GM18858 (cell line): ENCODE measurements around the gene TOMM20.
"Not testable (repeated sequence)": the region's sequence is repeated elsewhere in the genome, so short reads cannot be mapped to it uniquely, and the experiment has no call there.

ENCODE experiments used
- ATAC-seq: cut with Tn5 transposase; IDR thresholded peaks from one replicate; pipeline ENCODE4 v1.9.1; 2021; ENCODE audit not compliant: unreplicated experiment

The TOMM20 gene

GRCh38 chr1:235128456-235129328 lies at the start of gene TOMM20:
TOMM20 (minus strand) TSS chr1:235128837; CDS start chr1:235128715, 122 bp downstream.
- peak; percentile 88 for ATAC-seq

DNA sequence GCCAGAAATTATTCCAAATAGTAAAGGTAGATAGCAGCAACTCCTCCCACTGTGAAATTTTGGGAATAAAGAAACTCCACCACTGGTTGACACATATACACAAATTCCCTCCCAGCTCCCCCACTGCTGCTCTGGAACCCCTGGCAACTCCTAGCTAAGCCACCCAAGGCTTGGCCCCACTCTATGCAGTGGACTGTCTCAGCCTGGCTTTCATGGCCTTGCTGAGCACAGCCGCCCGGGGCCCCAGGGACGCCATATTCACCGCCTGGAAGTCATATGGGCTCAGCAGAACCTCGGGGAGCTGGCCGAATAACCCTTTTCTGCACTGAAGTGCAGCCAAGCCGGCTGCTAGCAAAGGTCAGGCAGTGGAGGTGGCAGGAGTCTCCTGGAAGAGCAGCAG lies 47.8 kb upstream of the TOMM20 start:
- ATAC-seq: no peak

DNA sequence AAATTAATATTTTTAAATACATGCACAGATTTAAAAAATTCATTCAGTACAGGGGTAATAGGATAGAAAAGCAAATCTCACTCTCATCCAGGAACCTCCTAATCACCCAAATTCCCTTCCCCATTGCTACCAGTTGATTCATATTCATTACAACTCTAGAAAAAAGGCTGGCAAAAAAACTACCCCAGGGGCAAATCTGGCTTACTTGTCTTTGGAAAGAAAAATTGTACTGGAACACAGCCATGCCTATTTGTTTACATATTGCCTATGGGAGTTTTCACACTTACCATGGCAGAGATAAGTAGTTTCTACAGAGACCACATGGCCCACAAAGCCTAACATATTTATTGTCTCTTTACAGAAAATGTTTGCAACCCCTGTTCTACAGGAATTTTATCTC lies 41.3 kb upstream of the TOMM20 start:
- no peak for ATAC-seq

GRCh38 chr1:235168375-235168774 lies 39.7 kb upstream of the TOMM20 start:
- ATAC-seq: no peak

- no peak for ATAC-seq
Measured at GRCh38 chr1:235161685-235162327, 33.2 kb upstream of the TOMM20 start.

GRCh38 chr1:235160957-235161684 lies 32.5 kb upstream of the TOMM20 start, which contains the start of gene RBM34:
RBM34 (minus strand) TSS chr1:235161250; CDS start chr1:235161226, 24 bp downstream.
- ATAC-seq: peak; percentile 80

DNA sequence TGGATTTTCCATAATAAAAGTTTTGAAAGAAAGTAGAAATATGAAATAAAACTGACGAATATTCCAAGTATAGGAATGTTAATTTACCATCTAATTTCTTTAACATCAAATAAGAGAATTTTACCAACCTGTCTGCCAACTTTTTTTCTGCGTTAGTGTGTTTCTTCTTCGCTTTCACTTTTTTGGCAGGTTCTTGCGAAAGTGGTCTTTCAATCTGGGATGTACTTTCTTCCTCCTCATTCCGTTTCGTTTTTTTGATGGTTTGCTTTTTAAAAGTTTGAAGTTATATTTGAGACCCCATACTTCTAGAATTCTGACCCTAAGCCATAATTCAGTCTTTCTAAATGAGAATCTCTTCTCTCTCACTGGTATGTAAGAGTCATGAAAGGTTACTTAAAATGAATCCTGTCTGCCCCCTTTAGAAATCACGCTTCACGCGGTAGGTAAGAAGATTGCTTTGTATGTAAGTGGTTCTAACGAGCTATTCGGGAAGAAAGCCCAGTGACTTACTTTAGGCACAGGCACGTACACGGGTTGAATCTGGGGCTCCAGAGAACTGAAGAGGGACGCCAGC lies 31.8 kb upstream of the TOMM20 start:
- peak; percentile 23 for ATAC-seq

DNA sequence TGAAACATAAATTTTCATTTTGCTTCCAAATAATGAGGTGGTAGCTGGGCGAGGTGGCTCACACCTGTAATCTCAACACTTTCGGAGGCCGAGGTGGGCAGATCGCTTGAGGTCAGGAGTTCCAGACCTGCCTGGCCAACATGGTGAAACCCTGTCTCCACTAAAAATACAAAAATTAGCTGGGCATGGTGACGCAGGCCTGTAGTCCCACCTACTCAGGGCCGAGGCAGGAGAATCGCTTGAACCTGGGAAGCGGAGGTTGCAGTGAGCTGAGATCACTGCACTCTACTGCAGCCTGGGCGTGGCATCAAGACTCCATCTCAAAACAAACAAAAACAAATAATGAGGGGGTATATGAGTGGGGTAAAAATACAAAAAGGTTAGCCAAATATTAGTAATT lies 31.3 kb upstream of the TOMM20 start:
- ATAC-seq: not testable (repeated sequence)

DNA sequence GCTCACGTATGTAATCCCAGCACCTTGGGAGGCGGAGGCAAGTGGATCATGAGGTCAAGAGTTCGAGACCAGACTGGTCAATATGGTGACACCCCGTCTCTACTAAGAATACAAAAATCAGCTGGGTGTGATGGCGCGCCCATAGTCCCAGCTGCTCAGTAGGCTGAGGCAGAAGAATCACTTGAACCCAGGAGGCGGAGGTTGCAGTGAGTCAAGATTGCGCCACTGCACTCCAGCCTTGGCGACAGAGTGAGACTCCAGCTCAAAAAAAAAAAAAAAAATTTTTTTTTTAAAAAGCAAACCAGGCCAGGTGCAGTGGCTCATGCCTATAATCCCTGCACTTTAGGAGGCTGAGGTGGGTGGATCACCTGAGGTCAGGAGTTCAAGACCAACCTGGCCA lies 30.6 kb upstream of the TOMM20 start:
- ATAC-seq: not testable (repeated sequence)

DNA sequence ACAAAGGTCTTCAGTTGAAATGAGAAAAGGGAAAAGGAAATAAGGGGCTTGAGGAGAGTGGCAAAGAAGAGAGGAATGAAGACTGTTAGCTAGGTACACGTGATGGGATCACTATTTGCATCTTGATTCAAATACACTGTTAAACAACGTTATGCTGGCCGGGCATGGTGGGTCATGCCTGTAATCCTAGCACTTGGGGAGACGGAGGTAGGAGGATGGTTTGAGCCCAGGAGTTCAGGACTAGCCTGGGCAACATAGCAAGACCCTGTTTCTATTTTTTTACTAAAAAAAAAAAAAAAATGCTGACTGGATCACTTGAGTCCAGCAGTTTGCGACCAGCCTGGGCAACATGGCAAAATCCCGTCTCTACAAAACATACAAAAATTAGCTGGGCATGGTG lies 30.0 kb upstream of the TOMM20 start:
- no peak for ATAC-seq

DNA sequence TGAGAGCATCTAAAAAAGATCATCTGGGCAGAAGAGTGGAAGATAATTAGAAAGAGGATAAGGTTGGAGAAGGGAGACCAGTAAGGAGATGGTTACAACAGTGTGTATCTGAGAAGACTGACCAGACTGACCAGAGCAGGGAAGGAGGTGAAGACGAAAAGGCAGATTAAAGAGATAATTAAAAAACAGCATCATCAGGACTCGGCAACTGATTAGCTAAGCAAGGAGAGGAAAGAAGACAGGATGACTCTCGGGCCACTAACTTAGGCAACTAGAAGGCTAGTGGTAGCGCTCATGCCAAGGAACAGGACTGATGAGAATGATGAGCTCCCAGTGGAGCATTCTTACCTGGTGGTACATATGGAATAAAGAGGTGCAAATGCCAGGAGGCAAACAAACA lies 28.5 kb upstream of the TOMM20 start:
- no peak for ATAC-seq

- ATAC-seq: no peak
Measured at GRCh38 chr1:235156740-235157139, 28.1 kb upstream of the TOMM20 start.

DNA sequence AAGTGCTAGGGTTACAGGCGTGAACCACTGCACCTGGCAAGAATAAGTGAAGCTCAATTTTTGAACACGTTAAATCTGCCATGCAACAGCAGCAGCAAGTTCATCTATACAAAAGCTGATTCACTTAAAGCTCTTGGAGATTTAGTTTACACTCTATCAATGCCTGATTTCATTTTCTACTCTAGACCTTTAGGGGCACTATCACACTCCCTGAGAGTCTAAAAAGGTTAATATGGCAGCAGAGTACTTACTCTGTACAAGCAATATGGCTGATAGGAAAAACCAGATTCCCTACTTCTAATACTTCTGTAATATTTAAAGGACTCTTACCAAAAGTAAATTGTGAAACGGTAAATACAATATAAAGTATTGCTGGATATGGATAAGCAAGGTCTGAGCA lies 27.6 kb upstream of the TOMM20 start:
- no peak for ATAC-seq

- ATAC-seq: no peak
Measured at GRCh38 chr1:235152235-235152634, 23.6 kb upstream of the TOMM20 start.

- ATAC-seq: no peak
Measured at GRCh38 chr1:235151033-235151432, 22.4 kb upstream of the TOMM20 start.

GRCh38 chr1:235149824-235150223 lies 21.2 kb upstream of the TOMM20 start:
- ATAC-seq: no peak

DNA sequence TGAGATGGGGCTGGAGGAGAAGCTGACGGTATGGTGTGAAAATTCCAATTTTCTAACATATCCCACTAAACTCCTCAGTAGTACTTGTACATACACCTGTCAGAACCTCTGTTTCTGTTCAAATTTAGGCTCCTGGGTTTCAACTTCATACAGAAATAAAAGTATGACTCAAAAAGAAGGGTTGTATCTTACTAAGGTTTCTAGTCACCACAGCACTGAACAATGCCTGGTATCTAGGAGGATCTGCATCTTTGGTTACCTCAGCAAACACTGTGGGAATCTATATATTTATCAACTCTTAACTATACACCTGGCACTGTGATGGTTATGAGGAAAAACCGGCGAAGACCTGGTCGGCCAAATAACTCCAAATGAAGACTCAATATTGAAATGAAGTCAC lies 18.6 kb upstream of the TOMM20 start:
- no peak for ATAC-seq

- ATAC-seq: no peak
Measured at GRCh38 chr1:235145639-235146038, 17.0 kb upstream of the TOMM20 start.

GRCh38 chr1:235142991-235143390 lies 14.4 kb upstream of the TOMM20 start:
- no peak for ATAC-seq

GRCh38 chr1:235139315-235139714 lies 10.7 kb upstream of the TOMM20 start:
- no peak for ATAC-seq

- ATAC-seq: no peak
Measured at GRCh38 chr1:235138821-235139220, 10.2 kb upstream of the TOMM20 start.
